Activated CD4-positive, alpha-beta T cell treated with anti-CD3 and anti-CD28 coated beads, Interleukin-2, amount 10 ng/mL, durations not matched to agents 7 days and 5 days (primary cell): Measurements from ENCODE around the gene TTC7B. TPM values are rescaled to one million over a fixed set of nuclear protein-coding genes. Genes with fewer than 3 reads are reported as not detected.
"Not testable (repeated sequence)": the region's sequence is repeated elsewhere in the genome, so short reads cannot be mapped to it uniquely, and the experiment has no call there.

ENCODE experiments used
- CTCF ChIA-PET: fragments of 350-600 bp; sonication (Branson Sonifier 250); formaldehyde crosslinking; loops from one replicate; lab custom pipeline; 2021; ENCODE audit warnings: antibody characterized with exemption; lab: Charles Lee
- POLR2A ChIA-PET: fragments of 350-600 bp; sonication (Branson Sonifier 250); formaldehyde crosslinking; loops from one replicate; lab custom pipeline; 2021; ENCODE audit warnings: antibody characterized with exemption; lab: Charles Lee
- DNase-seq: peaks from one replicate; pipeline ENCODE4 v3.0.0-alpha.2; 2020
- H3K27ac Mint-ChIP-seq: one replicate; pipeline ENCODE4 v1.8.0; 2021; ENCODE audit warnings: mild to moderate bottlenecking, moderate library complexity, mixed read lengths
- H3K27me3 Mint-ChIP-seq: one replicate; pipeline ENCODE4 v1.8.0; 2021; ENCODE audit warnings: mixed read lengths
- H3K36me3 Mint-ChIP-seq: one replicate; pipeline ENCODE4 v1.8.0; 2021; ENCODE audit warnings: low read depth, mixed read lengths
- H3K4me1 Mint-ChIP-seq: one replicate; pipeline ENCODE4 v1.8.0; 2021; ENCODE audit warnings: mixed read lengths
- H3K4me3 Mint-ChIP-seq: one replicate; pipeline ENCODE4 v1.8.0; 2021; ENCODE audit warnings: mild to moderate bottlenecking, moderate library complexity, mixed read lengths
- H3K9me3 Mint-ChIP-seq: one replicate; pipeline ENCODE4 v1.8.0; 2021; ENCODE audit warnings: mixed read lengths
- total RNA-seq, 2 experiments: library from RNA; stranded (reverse); gene quantifications; one replicate each; pipeline ENCODE4 v1.2.3, GENCODE V29; 2021

TTC7B gene
- total RNA-seq, 2 experiments from 2014 or later = 2.7 to 2.9 TPM

GRCh38 chr14:90827919-90828610 is 11.8 kb upstream of the TTC7B start:
- CTCF ChIA-PET = interaction anchor here (0.7 to 1.0 kb wide), 2 partner anchors 8 to 339 kb away, joined by 4 to 5 read pairs; no protein-coding TSS in a partner anchor

GRCh38 chr14:90823542-90823941 is 7.3 kb upstream of the TTC7B start:
- H3K4me3 Mint-ChIP-seq, POLR2A ChIA-PET, H3K27me3 Mint-ChIP-seq, H3K36me3 Mint-ChIP-seq, DNase-seq, H3K27ac Mint-ChIP-seq: not testable (repeated sequence)
- H3K4me1 Mint-ChIP-seq = peaks cover 26% of the 10 kb centered on the region
- H3K9me3 Mint-ChIP-seq = peaks cover 26% of the 10 kb centered on the region
- CTCF ChIA-PET = interaction anchor here (2.0 kb wide), 1 partner anchor 11 kb away, joined by 4 read pairs; no protein-coding TSS in a partner anchor

More at GRCh38 chr14:90827919-90828610, 11.8 kb upstream of the TTC7B start:
- H3K4me1 Mint-ChIP-seq = peaks cover 25% of the 10 kb centered on the region
- H3K4me3 Mint-ChIP-seq = peak overlapping the region; percentile 72
- H3K36me3 Mint-ChIP-seq = peaks cover 14% of the 10 kb centered on the region
- POLR2A ChIA-PET = interaction anchor here (0.6 kb wide), 1 partner anchor 70 kb away, joined by 3 read pairs; no protein-coding TSS in a partner anchor
- peaks cover 26% of the 10 kb centered on the region for H3K9me3 Mint-ChIP-seq
- peak overlapping the region; percentile 92 for H3K27ac Mint-ChIP-seq
- peaks cover 2% of the 10 kb centered on the region for H3K27me3 Mint-ChIP-seq
- peak; percentile 92 for DNase-seq

GRCh38 chr14:90820958-90821357 is 4.7 kb upstream of the TTC7B start:
- no peak overlapping the region for H3K4me3 Mint-ChIP-seq
- H3K27me3 Mint-ChIP-seq = peaks cover 8% of the 10 kb centered on the region
- CTCF ChIA-PET = interaction anchor here (1.7 to 2.5 kb wide), 3 partner anchors 15 to 63 kb away, joined by 3 to 7 read pairs (median 5); no protein-coding TSS in a partner anchor
- H3K36me3 Mint-ChIP-seq = peaks cover 9% of the 10 kb centered on the region
- POLR2A ChIA-PET = no interaction called here
- peak; percentile 62 for DNase-seq
- H3K9me3 Mint-ChIP-seq = peaks cover 22% of the 10 kb centered on the region
- H3K27ac Mint-ChIP-seq = no peak overlapping the region
- H3K4me1 Mint-ChIP-seq = peaks cover 15% of the 10 kb centered on the region

GRCh38 chr14:90819734-90820393 is 3.6 kb upstream of the TTC7B start:
- peaks cover 14% of the 10 kb centered on the region for H3K9me3 Mint-ChIP-seq
- H3K4me1 Mint-ChIP-seq = peaks cover 18% of the 10 kb centered on the region
- no peak for DNase-seq
- POLR2A ChIA-PET = no interaction called here
- CTCF ChIA-PET = interaction anchor here (1.0 to 2.5 kb wide), 4 partner anchors 9 to 61 kb away, joined by 3 to 7 read pairs (median 4); no protein-coding TSS in a partner anchor
- H3K27ac Mint-ChIP-seq = peak overlapping the region; percentile 27
- peaks cover 9% of the 10 kb centered on the region for H3K36me3 Mint-ChIP-seq
- H3K4me3 Mint-ChIP-seq = no peak overlapping the region
- H3K27me3 Mint-ChIP-seq = peaks cover 13% of the 10 kb centered on the region

GRCh38 chr14:90818715-90819114 is 2.5 kb upstream of the TTC7B start:
- H3K27me3 Mint-ChIP-seq = peaks cover 20% of the 10 kb centered on the region
- ChIA-PET POLR2A (no interaction called here), CTCF (interaction anchor here (1.1 kb wide), 1 partner anchor 58 kb away, joined by 3 read pairs; no protein-coding TSS in a partner anchor)

GRCh38 chr14:90816681-90817436 is 629 bp upstream of the TTC7B start:
- ChIA-PET CTCF (interaction anchor here (0.9 to 1.1 kb wide), 3 partner anchors 12 to 34 kb away, joined by 3 read pairs; no protein-coding TSS in a partner anchor), POLR2A (no interaction called here)
- Mint-ChIP-seq H3K27me3 (peaks cover 23% of the 10 kb centered on the region), H3K27ac (no peak overlapping the region), H3K4me3 (peak overlapping the region; percentile 52), H3K9me3 (no peaks in the 10 kb centered on the region), H3K36me3 (no peaks in the 10 kb centered on the region), H3K4me1 (peaks cover 16% of the 10 kb centered on the region)
- DNase-seq = no peak

More at GRCh38 chr14:90818715-90819114, 2.5 kb upstream of the TTC7B start:
- no peak overlapping the region for H3K4me3 Mint-ChIP-seq
- no peak overlapping the region for H3K27ac Mint-ChIP-seq
- DNase-seq = no peak
- peaks cover 4% of the 10 kb centered on the region for H3K36me3 Mint-ChIP-seq
- H3K9me3 Mint-ChIP-seq = peaks cover 6% of the 10 kb centered on the region
- peaks cover 18% of the 10 kb centered on the region for H3K4me1 Mint-ChIP-seq

- DNase-seq = no peak
- Mint-ChIP-seq H3K4me1 (peaks cover 3% of the 10 kb centered on the region), H3K36me3 (no peaks in the 10 kb centered on the region), H3K4me3 (peak overlapping the region; percentile 58), H3K9me3 (no peaks in the 10 kb centered on the region), H3K27me3 (peaks cover 23% of the 10 kb centered on the region), H3K27ac (no peak overlapping the region)
- ChIA-PET CTCF (interaction anchor here (0.8 kb wide), 1 partner anchor 14 kb away, joined by 4 read pairs; no protein-coding TSS in a partner anchor), POLR2A (no interaction called here)
These were observed 733 bp downstream of the TTC7B start for GRCh38 chr14:90815572-90815821.

GRCh38 chr14:90814806-90815571 is 1.2 kb downstream of the TTC7B start:
- H3K4me3 Mint-ChIP-seq = peak overlapping the region; percentile 58
- DNase-seq = no peak
- no peaks in the 10 kb centered on the region for H3K36me3 Mint-ChIP-seq
- H3K27ac Mint-ChIP-seq = no peak overlapping the region
- H3K9me3 Mint-ChIP-seq = no peaks in the 10 kb centered on the region
- CTCF ChIA-PET = interaction anchor here (0.8 kb wide), 1 partner anchor 13 kb away, joined by 4 read pairs; no protein-coding TSS in a partner anchor
- POLR2A ChIA-PET = no interaction called here
- H3K27me3 Mint-ChIP-seq = peaks cover 23% of the 10 kb centered on the region
- peaks cover 2% of the 10 kb centered on the region for H3K4me1 Mint-ChIP-seq

GRCh38 chr14:90813442-90813841 is 2.8 kb downstream of the TTC7B start:
- ChIA-PET POLR2A (no interaction called here), CTCF (interaction anchor here (0.6 kb wide), 2 partner anchors 14 to 414 kb away, joined by 3 to 5 read pairs; no protein-coding TSS in a partner anchor)
- DNase-seq = no peak
- Mint-ChIP-seq H3K36me3 (no peaks in the 10 kb centered on the region), H3K4me1 (peaks cover 2% of the 10 kb centered on the region), H3K9me3 (no peaks in the 10 kb centered on the region), H3K27ac (no peak overlapping the region), H3K4me3 (no peak overlapping the region), H3K27me3 (peaks cover 23% of the 10 kb centered on the region)

- no peaks in the 10 kb centered on the region for H3K36me3 Mint-ChIP-seq
- H3K27me3 Mint-ChIP-seq = peaks cover 15% of the 10 kb centered on the region
- ChIA-PET POLR2A (no interaction called here), CTCF (interaction anchor here (1.0 to 2.1 kb wide), 2 partner anchors 13 to 17 kb away, joined by 3 to 5 read pairs; no protein-coding TSS in a partner anchor)
- H3K27ac Mint-ChIP-seq = no peak overlapping the region
- peaks cover 2% of the 10 kb centered on the region for H3K4me1 Mint-ChIP-seq
- no peak for DNase-seq
- no peak overlapping the region for H3K4me3 Mint-ChIP-seq
- H3K9me3 Mint-ChIP-seq = no peaks in the 10 kb centered on the region
These were observed 4.1 kb downstream of the TTC7B start for GRCh38 chr14:90812109-90812508.

GRCh38 chr14:90811641-90812040 is 4.6 kb downstream of the TTC7B start:
- ChIA-PET POLR2A (no interaction called here), CTCF (interaction anchor here (2.1 kb wide), 1 partner anchor 16 kb away, joined by 5 read pairs; no protein-coding TSS in a partner anchor)
- H3K27ac Mint-ChIP-seq = no peak overlapping the region
- no peaks in the 10 kb centered on the region for H3K36me3 Mint-ChIP-seq
- no peaks in the 10 kb centered on the region for H3K9me3 Mint-ChIP-seq
- peaks cover 2% of the 10 kb centered on the region for H3K4me1 Mint-ChIP-seq
- H3K4me3 Mint-ChIP-seq = no peak overlapping the region
- peaks cover 15% of the 10 kb centered on the region for H3K27me3 Mint-ChIP-seq
- DNase-seq = no peak

GRCh38 chr14:90810806-90811205 is 5.4 kb downstream of the TTC7B start:
- no peak for DNase-seq
- peaks cover 15% of the 10 kb centered on the region for H3K27me3 Mint-ChIP-seq
- H3K36me3 Mint-ChIP-seq = no peaks in the 10 kb centered on the region
- H3K27ac Mint-ChIP-seq = no peak overlapping the region
- CTCF ChIA-PET = interaction anchor here (1.3 to 2.1 kb wide), 2 partner anchors 15 to 52 kb away, joined by 4 to 5 read pairs; no protein-coding TSS in a partner anchor
- POLR2A ChIA-PET = no interaction called here
- H3K4me1 Mint-ChIP-seq = peaks cover 2% of the 10 kb centered on the region
- no peak overlapping the region for H3K4me3 Mint-ChIP-seq
- no peaks in the 10 kb centered on the region for H3K9me3 Mint-ChIP-seq
